Measurements from ENCODE around the gene CD163. TPM values are rescaled to one million over a fixed set of nuclear protein-coding genes. Genes with fewer than 3 reads are reported as not detected.

CD163 gene
- total RNA-seq (2021; ENCODE audit: unreplicated experiment) (0.64 TPM), Bru-seq, nascent RNA (not detected), BruChase-seq, experiment 1, labeled RNA remaining after a 2-hour chase (not detected), BruChase-seq, experiment 2, labeled RNA remaining after a 6-hour chase (not detected)
- polyA plus RNA-seq (2012; ENCODE audit: insufficient read length): not detected
- long read RNA-seq: 0 reads

- Histone ChIP-seq H3K9me3 (ENCODE audit: control insufficient read depth, insufficient read depth, low read depth, low read length) (no peaks in the 10 kb centered on the region), H3K27ac (ENCODE audit: low read length) (no peak within 1 kb of the TSS), H3K4me3 (ENCODE audit: low read depth in 2 of 2, low read length in 2 of 2) (no peak within 1 kb of the TSS), H3K36me3 (ENCODE audit: control insufficient read depth, insufficient read depth, low read length) (no peaks in the 10 kb centered on the region), H3K27me3 (ENCODE audit: control insufficient read depth, insufficient read depth, low read length) (no peaks in the 10 kb centered on the region), H3K4me1 (ENCODE audit: control insufficient read depth, insufficient read depth, low read length) (no peaks in the 10 kb centered on the region)
- no peak for ATAC-seq
- no peak for DNase-seq (ENCODE audit: low read depth, low spot score)
- POLR2A ChIA-PET: no interaction called here
- intact Hi-C loops (cut with micrococcal nuclease; ENCODE audit: unreplicated experiment) (no loop called here), in situ Hi-C loops (cut with HindIII; ENCODE audit: low pct_unique_long_range_greater_than_20kb, low sequenced_read_pairs) (no loop called here)
- CTCF ChIA-PET: no interaction called here
- no peak for TF ChIP-seq CTCF (IDR thresholded peaks at IDR 0.05)
- no peak for TF ChIP-seq TCF7L2 (IDR thresholded peaks at IDR 0.05; ENCODE audit: low read depth, low read length)
- TF ChIP-seq POLR2AphosphoS5 (IDR thresholded peaks at IDR 0.05; ENCODE audit: low read depth, low read length): no peak
- no peak for TF ChIP-seq SIN3A (IDR thresholded peaks at IDR 0.05; ENCODE audit: borderline replicate concordance, insufficient read depth, low read depth, low read length)
- TF ChIP-seq REST (IDR thresholded peaks at IDR 0.05; ENCODE audit: insufficient read depth in 1 of 2, low read depth in 2 of 2, low read length in 1 of 2): no peak
- BruUV-seq (replicated peaks): no TSS peak
These were observed at the start of gene CD163 for GRCh38 chr12:7503686-7504415. CD163 (minus strand) TSS chr12:7503777; CDS start chr12:7503690, 87 bp downstream.

- H3K4me3 ChIP-seq (ENCODE audit: low read depth in 2 of 2, low read length in 2 of 2): no peak overlapping the region
- intact Hi-C loops (cut with micrococcal nuclease; ENCODE audit: unreplicated experiment) (no loop called here), in situ Hi-C loops (cut with HindIII; ENCODE audit: low pct_unique_long_range_greater_than_20kb, low sequenced_read_pairs) (no loop called here)
- no peak for DNase-seq (ENCODE audit: low read depth, low spot score)
- ChIA-PET POLR2A (no interaction called here), CTCF (no interaction called here)
- no TSS peak for BruUV-seq (replicated peaks)
- TF ChIP-seq CTCF (IDR thresholded peaks at IDR 0.05): no peak
- no peak for TF ChIP-seq REST (IDR thresholded peaks at IDR 0.05; ENCODE audit: insufficient read depth in 1 of 2, low read depth in 2 of 2, low read length in 1 of 2)
- no peak for TF ChIP-seq SIN3A (IDR thresholded peaks at IDR 0.05; ENCODE audit: borderline replicate concordance, insufficient read depth, low read depth, low read length)
- no peak for TF ChIP-seq POLR2AphosphoS5 (IDR thresholded peaks at IDR 0.05; ENCODE audit: low read depth, low read length)
- no peak for TF ChIP-seq TCF7L2 (IDR thresholded peaks at IDR 0.05; ENCODE audit: low read depth, low read length)
- H3K27me3 ChIP-seq (ENCODE audit: control insufficient read depth, insufficient read depth, low read length): no peaks in the 10 kb centered on the region
- no peaks in the 10 kb centered on the region for H3K9me3 ChIP-seq (ENCODE audit: control insufficient read depth, insufficient read depth, low read depth, low read length)
- ATAC-seq: no peak
- H3K27ac ChIP-seq (ENCODE audit: low read length): no peak overlapping the region
- H3K36me3 ChIP-seq (ENCODE audit: control insufficient read depth, insufficient read depth, low read length): no peaks in the 10 kb centered on the region
- H3K4me1 ChIP-seq (ENCODE audit: control insufficient read depth, insufficient read depth, low read length): no peaks in the 10 kb centered on the region
These were observed 39.2 kb upstream of the CD163 start for GRCh38 chr12:7542813-7543212.

Data from Panc1 (cell line).